ENCODE results near the gene SLCO4C1.

DNA sequence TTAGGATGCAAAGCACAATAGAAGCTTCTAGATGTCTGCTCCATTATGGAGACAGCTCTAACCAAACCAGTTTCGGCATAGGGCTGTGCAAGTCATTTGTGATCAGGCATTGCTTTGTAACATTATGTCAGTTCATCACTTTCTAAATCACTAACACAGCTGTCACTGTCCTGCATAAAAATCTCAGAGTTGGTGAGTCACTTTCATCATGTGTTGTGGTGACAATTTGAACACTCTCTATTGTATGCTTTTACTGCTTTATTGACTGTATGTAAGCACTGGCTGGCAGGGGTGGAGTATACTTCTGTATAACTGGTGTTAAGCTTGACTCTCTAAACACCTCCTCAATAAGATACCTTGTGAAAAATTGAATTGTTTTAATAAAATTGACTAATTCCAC lies 77.9 kb downstream of the SLCO4C1 start:
- TF ChIP-seq, protein P1, sequence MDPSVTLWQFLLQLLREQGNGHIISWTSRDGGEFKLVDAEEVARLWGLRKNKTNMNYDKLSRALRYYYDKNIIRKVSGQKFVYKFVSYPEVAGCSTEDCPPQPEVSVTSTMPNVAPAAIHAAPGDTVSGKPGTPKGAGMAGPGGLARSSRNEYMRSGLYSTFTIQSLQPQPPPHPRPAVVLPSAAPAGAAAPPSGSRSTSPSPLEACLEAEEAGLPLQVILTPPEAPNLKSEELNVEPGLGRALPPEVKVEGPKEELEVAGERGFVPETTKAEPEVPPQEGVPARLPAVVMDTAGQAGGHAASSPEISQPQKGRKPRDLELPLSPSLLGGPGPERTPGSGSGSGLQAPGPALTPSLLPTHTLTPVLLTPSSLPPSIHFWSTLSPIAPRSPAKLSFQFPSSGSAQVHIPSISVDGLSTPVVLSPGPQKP (IDR thresholded peaks at IDR 0.05; ENCODE audit: borderline replicate concordance, low read depth, low read length), result no peak
- TF ChIP-seq, protein P2, sequence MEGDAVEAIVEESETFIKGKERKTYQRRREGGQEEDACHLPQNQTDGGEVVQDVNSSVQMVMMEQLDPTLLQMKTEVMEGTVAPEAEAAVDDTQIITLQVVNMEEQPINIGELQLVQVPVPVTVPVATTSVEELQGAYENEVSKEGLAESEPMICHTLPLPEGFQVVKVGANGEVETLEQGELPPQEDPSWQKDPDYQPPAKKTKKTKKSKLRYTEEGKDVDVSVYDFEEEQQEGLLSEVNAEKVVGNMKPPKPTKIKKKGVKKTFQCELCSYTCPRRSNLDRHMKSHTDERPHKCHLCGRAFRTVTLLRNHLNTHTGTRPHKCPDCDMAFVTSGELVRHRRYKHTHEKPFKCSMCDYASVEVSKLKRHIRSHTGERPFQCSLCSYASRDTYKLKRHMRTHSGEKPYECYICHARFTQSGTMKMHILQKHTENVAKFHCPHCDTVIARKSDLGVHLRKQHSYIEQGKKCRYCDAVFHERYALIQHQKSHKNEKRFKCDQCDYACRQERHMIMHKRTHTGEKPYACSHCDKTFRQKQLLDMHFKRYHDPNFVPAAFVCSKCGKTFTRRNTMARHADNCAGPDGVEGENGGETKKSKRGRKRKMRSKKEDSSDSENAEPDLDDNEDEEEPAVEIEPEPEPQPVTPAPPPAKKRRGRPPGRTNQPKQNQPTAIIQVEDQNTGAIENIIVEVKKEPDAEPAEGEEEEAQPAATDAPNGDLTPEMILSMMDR (conservative IDR thresholded peaks at IDR 0.05; ENCODE audit: low read depth, low read length), result no peak
- TF ChIP-seq POLR2A (IDR thresholded peaks at IDR 0.05; ENCODE audit: low read depth, low read length) (no peak), RAD21 (IDR thresholded peaks at IDR 0.05; ENCODE audit: low read length) (no peak), MAFK (IDR thresholded peaks at IDR 0.05; ENCODE audit: low read depth, low read length) (no peak), CEBPB (IDR thresholded peaks at IDR 0.05; ENCODE audit: low read depth, low read length) (no peak), FOS (IDR thresholded peaks at IDR 0.05; ENCODE audit: low read depth, low read length) (no peak), CHD1 (IDR thresholded peaks at IDR 0.05; ENCODE audit: low read depth, low read length) (no peak), RFX5 (IDR thresholded peaks at IDR 0.05; ENCODE audit: low read depth, low read length) (no peak), MXI1 (IDR thresholded peaks at IDR 0.05; ENCODE audit: borderline replicate concordance, low read depth, low read length) (no peak), SMC3 (IDR thresholded peaks at IDR 0.05; ENCODE audit: low read depth, low read length) (no peak), MAZ (IDR thresholded peaks at IDR 0.05; ENCODE audit: borderline replicate concordance, low read depth, low read length) (no peak), RCOR1 (IDR thresholded peaks at IDR 0.05; ENCODE audit: insufficient replicate concordance, low read length) (no peak)
- TF ChIP-seq, protein P3, sequence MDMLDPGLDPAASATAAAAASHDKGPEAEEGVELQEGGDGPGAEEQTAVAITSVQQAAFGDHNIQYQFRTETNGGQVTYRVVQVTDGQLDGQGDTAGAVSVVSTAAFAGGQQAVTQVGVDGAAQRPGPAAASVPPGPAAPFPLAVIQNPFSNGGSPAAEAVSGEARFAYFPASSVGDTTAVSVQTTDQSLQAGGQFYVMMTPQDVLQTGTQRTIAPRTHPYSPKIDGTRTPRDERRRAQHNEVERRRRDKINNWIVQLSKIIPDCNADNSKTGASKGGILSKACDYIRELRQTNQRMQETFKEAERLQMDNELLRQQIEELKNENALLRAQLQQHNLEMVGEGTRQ (IDR thresholded peaks at IDR 0.05; ENCODE audit: low read depth, low read length), result no peak

Measured in IMR-90 (cell line).